ENCODE results near the gene SLC22A15.

GRCh38 chr1:115953180-115953579 is 23.1 kb upstream of the SLC22A15 start:
- TF ChIP-seq POLR2A (IDR thresholded peaks at IDR 0.05; ENCODE audit: low read length), result no peak
- no peak for TF ChIP-seq GATA1 (IDR thresholded peaks at IDR 0.05; ENCODE audit: low read depth, low read length)
